PC-3 (cell line): ENCODE results near the gene ANKS1B. TPM values are rescaled to one million over a fixed set of nuclear protein-coding genes. Genes with fewer than 3 reads are reported as not detected.

ENCODE experiments used
- ATAC-seq: fragments of 200-7000 bp; cut with Tn5 transposase; 2 replicates; pipeline ENCODE4 v1.9.1; 2020; ENCODE audit warnings: mild to moderate bottlenecking, moderate library complexity
- BruUV-seq: library from RNA; stranded (reverse); fragments of 400-500 nt; replicated peaks from 2 replicates; lab custom pipeline; 2021; lab: Mats Ljungman, UMichigan
- CTCF ChIA-PET: fragments of 300-600 bp; sonication (Branson Sonifier 250); formaldehyde crosslinking; loops from one replicate; lab custom pipeline; 2022; ENCODE audit warnings: antibody characterized with exemption; lab: Charles Lee
- POLR2A ChIA-PET: fragments of 300-600 bp; sonication (Branson Sonifier 250); formaldehyde crosslinking; loops from one replicate; lab custom pipeline; 2022; ENCODE audit warnings: antibody characterized with exemption; ENCODE audit not compliant: unreplicated experiment; lab: Charles Lee
- DNase-seq: peaks from one replicate; pipeline ENCODE4 v3.0.0-alpha.2; 2015
- H2AFZ ChIP-seq: fragments of 300-600 bp; sonication (generic); 2 replicates; pipeline ENCODE4 v1.6.0; 2016; ENCODE audit warnings: antibody characterized with exemption, low read length
- H3F3A ChIP-seq: fragments of 300-600 bp; sonication (generic); one replicate; pipeline ENCODE4 v1.6.0; 2017; ENCODE audit warnings: antibody characterized with exemption, low read length, control low read depth, mild to moderate bottlenecking; ENCODE audit not compliant: unreplicated experiment
- H3K27ac ChIP-seq: fragments of 300-600 bp; sonication (generic); 2 replicates; pipeline ENCODE4 v1.5.1; 2016; ENCODE audit warnings: mild to moderate bottlenecking, low read length
- H3K27me3 ChIP-seq: fragments of 300-600 bp; sonication (generic); 2 replicates; pipeline ENCODE4 v1.6.1; 2016; ENCODE audit warnings: low read length, mixed read lengths
- H3K36me3 ChIP-seq: fragments of 300-600 bp; sonication (generic); 2 replicates; pipeline ENCODE4 v1.6.1; 2016; ENCODE audit warnings: low read depth, mixed run types, low read length, mixed read lengths
- H3K4me1 ChIP-seq: fragments of 300-600 bp; sonication (generic); 2 replicates; pipeline ENCODE4 v1.5.1; 2016; ENCODE audit warnings: low read length; ENCODE audit not compliant: insufficient read depth
- H3K4me2 ChIP-seq: fragments of 300-600 bp; sonication (generic); 2 replicates; pipeline ENCODE4 v1.6.0; 2016; ENCODE audit warnings: low read length
- H3K4me3 ChIP-seq: fragments of 300-600 bp; sonication (generic); 2 replicates; pipeline ENCODE4 v1.5.1; 2016; ENCODE audit warnings: mild to moderate bottlenecking, low read length, mixed read lengths
- H3K79me2 ChIP-seq: fragments of 300-600 bp; sonication (generic); 2 replicates; pipeline ENCODE4 v1.6.1; 2017; ENCODE audit warnings: low read length, mixed read lengths
- H3K9ac ChIP-seq: fragments of 300-600 bp; sonication (generic); 2 replicates; pipeline ENCODE4 v1.6.0; 2016; ENCODE audit warnings: mild to moderate bottlenecking, low read length
- H3K9me2 ChIP-seq: fragments of 300-600 bp; sonication (generic); replicated peaks from 2 replicates; pipeline ENCODE4 v1.6.1; 2016; ENCODE audit warnings: mixed run types, low read length, mixed read lengths
- H3K9me3 ChIP-seq: fragments of 300-600 bp; sonication (generic); 2 replicates; pipeline ENCODE4 v1.6.1; 2016; ENCODE audit warnings: low read length, mixed read lengths
- H4K20me1 ChIP-seq: fragments of 300-600 bp; sonication (generic); 2 replicates; pipeline ENCODE4 v1.6.1; 2016; ENCODE audit warnings: low read length, mixed read lengths
- CTCF ChIP-seq: fragments of 300-600 bp; sonication (generic); conservative IDR thresholded peaks from 2 replicates; pipeline ENCODE4 v1.5.1; 2017; ENCODE audit warnings: antibody characterized with exemption, low read depth, mild to moderate bottlenecking, low read length
- EZH2 ChIP-seq: fragments of 300-600 bp; sonication (generic); IDR thresholded peaks from one replicate; pipeline ENCODE4 v1.6.1; 2017; ENCODE audit warnings: antibody characterized with exemption, mild to moderate bottlenecking, low read length; ENCODE audit not compliant: unreplicated experiment
- EZH2phosphoT487 ChIP-seq: fragments of 300-600 bp; sonication (generic); IDR thresholded peaks from 2 replicates; pipeline ENCODE4 v1.6.1; 2018; ENCODE audit warnings: mild to moderate bottlenecking, antibody characterized with exemption, low read length, borderline replicate concordance
- intact Hi-C: fragments of 100-400 bp; cut with micrococcal nuclease; formaldehyde crosslinking; loops from 2 replicates; pipeline ENCODE4 v1.9.0; 2023
- total RNA-seq: library from RNA; depleted of rRNA; stranded (reverse); fragments of >200 nt; gene quantifications from 2 replicates; pipeline ENCODE4 v1.2.3, GENCODE V29; 2014

The ANKS1B gene
- total RNA-seq, 1 experiment from 2014 or later: 0.07 TPM

GRCh38 chr12:98791406-98791805 lies 1193.3 kb downstream of the ANKS1B start:
- Histone ChIP-seq H4K20me1 (no peaks in the 10 kb centered on the region), H3F3A (no peaks in the 10 kb centered on the region), H3K4me2 (no peak overlapping the region), H3K4me1 (no peaks in the 10 kb centered on the region), H3K36me3 (no peaks in the 10 kb centered on the region), H3K9ac (no peak overlapping the region), H3K27ac (no peak overlapping the region), H3K4me3 (no peak overlapping the region), H3K9me3 (no peaks in the 10 kb centered on the region), H2AFZ (no peak overlapping the region), H3K9me2 (no peaks in the 10 kb centered on the region), H3K79me2 (no peaks in the 10 kb centered on the region), H3K27me3 (peaks cover 21% of the 10 kb centered on the region)
- no peak for DNase-seq
- ChIA-PET POLR2A (no interaction called here), CTCF (no interaction called here)
- TF ChIP-seq EZH2 (no peak), EZH2phosphoT487 (no peak), CTCF (no peak)
- intact Hi-C loops: no loop called here
- ATAC-seq: no peak
- BruUV-seq: no TSS peak

GRCh38 chr12:98788396-98788795 lies 1196.3 kb downstream of the ANKS1B start:
- H3K4me3 ChIP-seq: no peak overlapping the region
- BruUV-seq: no TSS peak
- H3K27ac ChIP-seq: no peak overlapping the region
- H3K27me3 ChIP-seq: peaks cover 25% of the 10 kb centered on the region
- H2AFZ ChIP-seq: no peak overlapping the region
- H3F3A ChIP-seq: no peaks in the 10 kb centered on the region
- no peaks in the 10 kb centered on the region for H4K20me1 ChIP-seq
- DNase-seq (no peak), ATAC-seq (no peak)
- H3K9me2 ChIP-seq: no peaks in the 10 kb centered on the region
- POLR2A ChIA-PET: no interaction called here
- H3K9me3 ChIP-seq: no peaks in the 10 kb centered on the region
- intact Hi-C loops: no loop called here
- H3K9ac ChIP-seq: no peak overlapping the region
- no peaks in the 10 kb centered on the region for H3K4me1 ChIP-seq
- no peaks in the 10 kb centered on the region for H3K36me3 ChIP-seq
- H3K4me2 ChIP-seq: no peak overlapping the region
- CTCF ChIA-PET: no interaction called here
- no peak for TF ChIP-seq CTCF
- no peak for TF ChIP-seq EZH2
- TF ChIP-seq EZH2phosphoT487: no peak
- no peaks in the 10 kb centered on the region for H3K79me2 ChIP-seq

- ATAC-seq: no peak
- TF ChIP-seq CTCF (no peak), EZH2 (no peak), EZH2phosphoT487 (no peak)
- intact Hi-C loops: no loop called here
- no peaks in the 10 kb centered on the region for H3K36me3 ChIP-seq
- H3K27ac ChIP-seq: no peak overlapping the region
- no peak overlapping the region for H3K4me2 ChIP-seq
- no peaks in the 10 kb centered on the region for H3F3A ChIP-seq
- POLR2A ChIA-PET: no interaction called here
- H3K79me2 ChIP-seq: no peaks in the 10 kb centered on the region
- CTCF ChIA-PET: no interaction called here
- no TSS peak for BruUV-seq
- no peak overlapping the region for H3K9ac ChIP-seq
- peaks cover 42% of the 10 kb centered on the region for H3K27me3 ChIP-seq
- no peaks in the 10 kb centered on the region for H3K4me1 ChIP-seq
- H3K9me2 ChIP-seq: no peaks in the 10 kb centered on the region
- no peaks in the 10 kb centered on the region for H4K20me1 ChIP-seq
- DNase-seq: no peak
- H3K9me3 ChIP-seq: no peaks in the 10 kb centered on the region
- H2AFZ ChIP-seq: no peak overlapping the region
- no peak overlapping the region for H3K4me3 ChIP-seq
Measured at GRCh38 chr12:98786653-98787052, 1198.1 kb downstream of the ANKS1B start.
